Measurements from ENCODE around the gene OAS2.

The OAS2 gene

DNA sequence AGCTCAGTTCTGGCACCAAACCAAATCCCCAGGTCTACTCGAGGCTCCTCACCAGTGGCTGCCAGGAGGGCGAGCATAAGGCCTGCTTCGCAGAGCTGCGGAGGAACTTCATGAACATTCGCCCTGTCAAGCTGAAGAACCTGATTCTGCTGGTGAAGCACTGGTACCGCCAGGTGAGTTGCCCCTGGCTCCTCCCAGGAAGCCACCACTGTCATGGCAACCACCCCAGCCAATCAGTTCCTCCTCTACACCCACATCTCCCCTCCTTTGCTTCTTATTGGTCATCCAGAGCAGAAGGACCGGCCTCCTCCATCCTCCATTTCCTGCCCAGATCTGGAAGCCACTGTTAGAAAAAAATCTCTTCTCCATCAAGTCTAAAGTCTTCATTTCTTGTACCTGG, 17.2 kb upstream of the OAS2 start:
- H3K9me3 Mint-ChIP-seq: peaks cover 38% of the 10 kb centered on the region
- DNase-seq: no peak
- no peak overlapping the region for H3K4me3 Mint-ChIP-seq
- TF ChIP-seq, protein P1, sequence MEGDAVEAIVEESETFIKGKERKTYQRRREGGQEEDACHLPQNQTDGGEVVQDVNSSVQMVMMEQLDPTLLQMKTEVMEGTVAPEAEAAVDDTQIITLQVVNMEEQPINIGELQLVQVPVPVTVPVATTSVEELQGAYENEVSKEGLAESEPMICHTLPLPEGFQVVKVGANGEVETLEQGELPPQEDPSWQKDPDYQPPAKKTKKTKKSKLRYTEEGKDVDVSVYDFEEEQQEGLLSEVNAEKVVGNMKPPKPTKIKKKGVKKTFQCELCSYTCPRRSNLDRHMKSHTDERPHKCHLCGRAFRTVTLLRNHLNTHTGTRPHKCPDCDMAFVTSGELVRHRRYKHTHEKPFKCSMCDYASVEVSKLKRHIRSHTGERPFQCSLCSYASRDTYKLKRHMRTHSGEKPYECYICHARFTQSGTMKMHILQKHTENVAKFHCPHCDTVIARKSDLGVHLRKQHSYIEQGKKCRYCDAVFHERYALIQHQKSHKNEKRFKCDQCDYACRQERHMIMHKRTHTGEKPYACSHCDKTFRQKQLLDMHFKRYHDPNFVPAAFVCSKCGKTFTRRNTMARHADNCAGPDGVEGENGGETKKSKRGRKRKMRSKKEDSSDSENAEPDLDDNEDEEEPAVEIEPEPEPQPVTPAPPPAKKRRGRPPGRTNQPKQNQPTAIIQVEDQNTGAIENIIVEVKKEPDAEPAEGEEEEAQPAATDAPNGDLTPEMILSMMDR (IDR thresholded peaks at IDR 0.05): no peak
- H3K4me1 Mint-ChIP-seq: no peaks in the 10 kb centered on the region
- H3K27me3 Mint-ChIP-seq (ENCODE audit: low read depth, poor library complexity): peaks cover 49% of the 10 kb centered on the region
- H3K27ac Mint-ChIP-seq: no peak overlapping the region
- no peaks in the 10 kb centered on the region for H3K36me3 Mint-ChIP-seq (ENCODE audit: low read depth)

DNA sequence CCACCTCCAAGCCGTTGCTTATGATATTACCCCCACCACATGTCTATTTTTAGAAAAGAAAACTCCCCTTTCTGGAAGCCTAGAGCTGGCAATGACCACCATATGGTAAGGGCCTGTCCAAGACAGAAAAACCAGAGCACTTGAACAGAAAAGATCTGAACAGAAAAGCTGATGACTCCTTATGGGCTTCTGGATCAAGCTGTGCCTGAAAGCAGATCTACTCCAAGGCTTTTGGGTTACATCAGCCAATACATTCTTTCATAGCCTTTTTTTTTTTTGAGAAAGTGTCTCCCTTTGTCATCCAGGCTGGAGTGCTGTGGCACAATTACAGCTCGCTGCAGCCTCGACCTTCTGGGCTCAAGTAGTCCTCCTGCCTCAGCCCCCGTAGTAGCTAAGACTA, 16.8 kb upstream of the OAS2 start:
- H3K36me3 Mint-ChIP-seq (ENCODE audit: low read depth): no peaks in the 10 kb centered on the region
- DNase-seq: no peak
- H3K9me3 Mint-ChIP-seq: peaks cover 38% of the 10 kb centered on the region
- TF ChIP-seq, protein P1 (IDR thresholded peaks at IDR 0.05): no peak
- H3K4me3 Mint-ChIP-seq: no peak overlapping the region
- H3K27ac Mint-ChIP-seq: no peak overlapping the region
- H3K4me1 Mint-ChIP-seq: no peaks in the 10 kb centered on the region
- peaks cover 44% of the 10 kb centered on the region for H3K27me3 Mint-ChIP-seq (ENCODE audit: low read depth, poor library complexity)

DNA sequence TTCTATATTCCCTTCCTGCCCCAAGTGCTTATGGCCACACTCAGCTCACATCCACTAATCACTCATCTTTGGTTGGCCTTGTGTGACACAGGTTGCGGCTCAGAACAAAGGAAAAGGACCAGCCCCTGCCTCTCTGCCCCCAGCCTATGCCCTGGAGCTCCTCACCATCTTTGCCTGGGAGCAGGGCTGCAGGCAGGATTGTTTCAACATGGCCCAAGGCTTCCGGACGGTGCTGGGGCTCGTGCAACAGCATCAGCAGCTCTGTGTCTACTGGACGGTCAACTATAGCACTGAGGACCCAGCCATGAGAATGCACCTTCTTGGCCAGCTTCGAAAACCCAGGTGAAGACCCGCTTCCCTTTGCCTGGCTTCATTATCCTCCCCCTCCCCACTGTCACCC, 15.8 kb upstream of the OAS2 start:
- Mint-ChIP-seq H3K4me3 (no peak overlapping the region), H3K36me3 (ENCODE audit: low read depth) (no peaks in the 10 kb centered on the region), H3K27me3 (ENCODE audit: low read depth, poor library complexity) (peaks cover 40% of the 10 kb centered on the region), H3K27ac (no peak overlapping the region), H3K9me3 (peaks cover 38% of the 10 kb centered on the region), H3K4me1 (no peaks in the 10 kb centered on the region)
- TF ChIP-seq, protein P1 (IDR thresholded peaks at IDR 0.05): no peak
- no peak for DNase-seq

DNA sequence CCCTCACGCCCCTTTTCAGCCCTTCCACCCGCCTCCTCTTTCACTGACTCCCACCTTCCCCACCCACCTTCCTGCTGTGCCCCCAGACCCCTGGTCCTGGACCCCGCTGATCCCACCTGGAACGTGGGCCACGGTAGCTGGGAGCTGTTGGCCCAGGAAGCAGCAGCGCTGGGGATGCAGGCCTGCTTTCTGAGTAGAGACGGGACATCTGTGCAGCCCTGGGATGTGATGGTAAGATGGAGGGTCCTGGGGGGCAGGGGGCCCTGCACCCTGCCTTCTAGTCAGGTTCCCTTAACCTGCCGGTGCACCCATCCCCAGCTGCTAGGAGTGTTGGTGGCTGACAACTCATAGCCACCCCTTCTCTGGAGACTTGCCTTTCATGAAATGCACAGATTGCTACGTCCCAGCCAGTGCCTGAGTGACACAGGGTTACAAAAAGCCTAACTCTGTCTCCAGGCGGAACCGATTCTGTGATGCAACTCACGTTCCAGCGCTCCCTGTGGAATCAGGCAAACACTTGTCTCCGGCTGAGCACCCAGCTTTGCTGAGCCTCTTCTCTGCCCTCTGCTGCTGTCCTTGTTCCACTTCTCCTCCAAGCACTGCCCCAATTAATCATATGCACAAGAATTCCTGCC, 15.0 kb upstream of the OAS2 start:
- H3K27ac Mint-ChIP-seq: no peak overlapping the region
- peaks cover 33% of the 10 kb centered on the region for H3K9me3 Mint-ChIP-seq
- TF ChIP-seq, protein P1 (IDR thresholded peaks at IDR 0.05): no peak
- no peak for DNase-seq
- H3K27me3 Mint-ChIP-seq (ENCODE audit: low read depth, poor library complexity): peaks cover 38% of the 10 kb centered on the region
- no peak overlapping the region for H3K4me3 Mint-ChIP-seq
- no peaks in the 10 kb centered on the region for H3K4me1 Mint-ChIP-seq
- H3K36me3 Mint-ChIP-seq (ENCODE audit: low read depth): no peaks in the 10 kb centered on the region

DNA sequence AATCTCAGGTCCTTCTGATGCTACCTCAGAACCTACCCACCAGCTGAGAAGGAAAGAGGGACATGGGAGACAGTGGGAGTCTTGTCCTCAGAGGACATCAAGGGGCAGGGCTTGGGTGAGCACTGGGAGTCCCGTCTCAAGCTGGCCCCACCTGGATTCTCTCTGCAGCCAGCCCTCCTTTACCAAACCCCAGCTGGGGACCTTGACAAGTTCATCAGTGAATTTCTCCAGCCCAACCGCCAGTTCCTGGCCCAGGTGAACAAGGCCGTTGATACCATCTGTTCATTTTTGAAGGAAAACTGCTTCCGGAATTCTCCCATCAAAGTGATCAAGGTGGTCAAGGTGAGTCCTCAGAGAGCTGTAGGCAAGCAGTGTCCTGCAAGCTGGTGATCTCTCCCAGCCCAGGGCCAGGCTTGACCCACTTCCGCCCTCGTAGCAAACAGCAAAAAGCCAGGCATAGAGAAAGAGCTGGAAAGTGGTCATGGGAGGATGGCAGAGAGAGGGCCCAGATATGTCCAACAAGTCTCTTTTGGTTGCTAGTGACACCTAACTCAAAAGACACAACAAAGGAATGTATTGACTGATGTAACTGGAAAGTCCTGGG, 14.2 kb upstream of the OAS2 start:
- H3K9me3 Mint-ChIP-seq: peaks cover 29% of the 10 kb centered on the region
- no peaks in the 10 kb centered on the region for H3K36me3 Mint-ChIP-seq (ENCODE audit: low read depth)

More for the DNA sequence above, 14.2 kb upstream of the OAS2 start:
- Mint-ChIP-seq H3K4me1 (no peaks in the 10 kb centered on the region), H3K4me3 (no peak overlapping the region), H3K27me3 (ENCODE audit: low read depth, poor library complexity) (peaks cover 38% of the 10 kb centered on the region), H3K27ac (no peak overlapping the region)
- DNase-seq: no peak
- TF ChIP-seq, protein P1 (IDR thresholded peaks at IDR 0.05): no peak

Measured in nephron progenitor cell (in vitro differentiated cells).